Measurements from ENCODE around the gene COMMD3.

Gene COMMD3

GRCh38 chr10:22368981-22369380, 52.8 kb downstream of the COMMD3 start:
- no peak for DNase-seq (ENCODE audit: insufficient read length, low spot score)
- FAIRE-seq, result no peak
- no peak for TF ChIP-seq TAF1 (IDR thresholded peaks at IDR 0.05; ENCODE audit: low read depth, low read length)
- TF ChIP-seq PAX5 (IDR thresholded peaks at IDR 0.05; ENCODE audit: insufficient read depth, low read length, severe bottlenecking), result no peak
- no peak for TF ChIP-seq POU2F2 (IDR thresholded peaks at IDR 0.05; ENCODE audit: low read depth, low read length)
- TF ChIP-seq POLR2A (IDR thresholded peaks at IDR 0.05; ENCODE audit: low read depth, low read length), result no peak
- TF ChIP-seq SPI1 (IDR thresholded peaks at IDR 0.05; ENCODE audit: low read depth, low read length), result no peak
- no peak for TF ChIP-seq POLR2AphosphoS5 (IDR thresholded peaks at IDR 0.05; ENCODE audit: low read depth, low read length)

GRCh38 chr10:22369434-22370072, 53.4 kb downstream of the COMMD3 start:
- DNase-seq (ENCODE audit: insufficient read length, low spot score) (no peak), FAIRE-seq (peak; percentile 52)
- TF ChIP-seq PAX5 (IDR thresholded peaks at IDR 0.05; ENCODE audit: insufficient read depth, low read length, severe bottlenecking) (no peak), POLR2AphosphoS5 (IDR thresholded peaks at IDR 0.05; ENCODE audit: low read depth, low read length) (no peak), POU2F2 (IDR thresholded peaks at IDR 0.05; ENCODE audit: low read depth, low read length) (no peak), POLR2A (IDR thresholded peaks at IDR 0.05; ENCODE audit: low read depth, low read length) (no peak), TAF1 (IDR thresholded peaks at IDR 0.05; ENCODE audit: low read depth, low read length) (no peak), SPI1 (IDR thresholded peaks at IDR 0.05; ENCODE audit: low read depth, low read length) (no peak)

All from GM12891 (cell line).